T-cell (primary cell): Measurements from ENCODE around the gene KCNE4. TPM values are rescaled to one million over a fixed set of nuclear protein-coding genes. Genes with fewer than 3 reads are reported as not detected.

Source experiments
- ATAC-seq, 4 experiments: fragments of 200-7000 bp in 3 of 4; fragments of 150-1000 bp in 1 of 4; cut with Tn5 transposase; replicated peaks in 1 of 4; 1 replicate in 3 of 4; 2 replicates in 1 of 4; pipeline ENCODE4 v1.10.0; 2021; ENCODE audit warnings: moderate library complexity in 3 of 4, mild to moderate bottlenecking in 2 of 4, moderate number of reproducible peaks in 1 of 4
- CTCF ChIA-PET, 2 donors: fragments of 300-600 bp; sonication (Branson Sonifier 250); formaldehyde crosslinking; loops; one replicate each; lab custom pipeline; 2022; ENCODE audit warnings: antibody characterized with exemption in 2 of 2; lab: Charles Lee
- POLR2A ChIA-PET, 2 donors: fragments of 300-600 bp; sonication (Branson Sonifier 250); formaldehyde crosslinking; loops; one replicate each; lab custom pipeline; 2022; ENCODE audit warnings: antibody characterized with exemption in 2 of 2; lab: Charles Lee
- DNase-seq, 35 experiments: peaks; one replicate each; pipeline versions ENCODE4 v3.0.0 to v3.0.0-alpha.2; 2013 to 2023
- H3K27ac ChIP-seq: one replicate; pipeline ENCODE4 v1.5.1; 2013; ENCODE audit warnings: low read length
- H3K27me3 ChIP-seq, 2 experiments: replicated peaks in 1 of 2; 1 replicate in 1 of 2; 2 replicates in 1 of 2; pipeline versions ENCODE4 v1.6.1 to v1.7.0; 2013; ENCODE audit warnings: low read length in 1 of 2, mixed read lengths in 1 of 2; ENCODE audit not compliant: control insufficient read depth in 2 of 2, insufficient read depth in 2 of 2; ENCODE audit errors: extremely low read depth in 1 of 2
- H3K36me3 ChIP-seq, 2 donors: 1 replicate in 1 of 2; 2 replicates in 1 of 2; pipeline versions ENCODE4 v1.6.1 to v1.7.0; 2013; ENCODE audit warnings: low read length in 1 of 2; ENCODE audit not compliant: control insufficient read depth in 2 of 2, insufficient read depth in 1 of 2; ENCODE audit errors: extremely low read depth in 1 of 2
- H3K4me1 ChIP-seq, 2 experiments: 1 replicate in 1 of 2; 2 replicates in 1 of 2; pipeline versions ENCODE4 v1.6.1 to v1.7.0; 2013; ENCODE audit warnings: low read length in 2 of 2, mixed read lengths in 1 of 2; ENCODE audit not compliant: insufficient read depth in 2 of 2, control insufficient read depth in 1 of 2; ENCODE audit errors: extremely low read depth in 1 of 2
- H3K4me3 ChIP-seq, 2 donors: 1 replicate in 1 of 2; 2 replicates in 1 of 2; pipeline versions ENCODE4 v1.5.1 to v1.7.0; 2013; ENCODE audit warnings: mild to moderate bottlenecking in 2 of 2, low read length in 1 of 2, moderate library complexity in 1 of 2; ENCODE audit not compliant: control insufficient read depth in 1 of 2; ENCODE audit errors: extremely low read depth in 1 of 2
- H3K9me3 ChIP-seq: 2 replicates; pipeline ENCODE4 v1.7.0; 2013
- H3K27ac Mint-ChIP-seq, 2 donors: one replicate each; pipeline ENCODE4 v1.8.0; 2020 to 2021; ENCODE audit warnings: mild to moderate bottlenecking in 2 of 2, mixed read lengths in 2 of 2
- H3K27me3 Mint-ChIP-seq, 2 donors: one replicate each; pipeline ENCODE4 v1.8.0; 2021 to 2022; ENCODE audit warnings: mixed read lengths in 2 of 2
- H3K36me3 Mint-ChIP-seq: one replicate; pipeline ENCODE4 v1.8.0; 2021; ENCODE audit warnings: mixed read lengths
- H3K4me1 Mint-ChIP-seq, 3 donors: one replicate each; pipeline ENCODE4 v1.8.0; 2020 to 2022; ENCODE audit warnings: mixed read lengths in 3 of 3, mild to moderate bottlenecking in 1 of 3
- H3K4me3 Mint-ChIP-seq, 3 donors: one replicate each; pipeline ENCODE4 v1.8.0; 2020 to 2022; ENCODE audit warnings: mild to moderate bottlenecking in 3 of 3, mixed read lengths in 3 of 3, moderate library complexity in 3 of 3
- H3K9me3 Mint-ChIP-seq, 3 donors: one replicate each; pipeline ENCODE4 v1.8.0; 2020 to 2022; ENCODE audit warnings: mixed read lengths in 3 of 3
- WGBS: methylation state at CpG from one replicate; pipeline ENCODE4 v1.1.5; 2013; ENCODE audit warnings: missing lambda C conversion rate; ENCODE audit not compliant: insufficient coverage; 5-methylcytosine and 5-hydroxymethylcytosine counted together
- total RNA-seq, 35 experiments: library from RNA in 6 of 35; stranded (reverse) in 6 of 35; fragments of 120-200 nt in 1 of 35; gene quantifications; one replicate each; pipeline versions ENCODE4 v1.2.1 to v1.2.4 and lab custom pipeline; 2013 to 2026

The KCNE4 gene
- total RNA-seq, 5 donors from 2014 or later (not counting 1 experiment from before 2014, with no cell fraction given) = not detected

- no peak overlapping the region for H3K4me3 ChIP-seq
- 93% methylated on average over 3 of the region's 5 CpGs for WGBS
- no peak overlapping the region for H3K27ac ChIP-seq
- Mint-ChIP-seq H3K36me3 (no peaks in the 10 kb centered on the region), H3K9me3 (no peaks in the 10 kb centered on the region), H3K4me3 (no peak overlapping the region), H3K27me3 (peaks cover 16 to 21% of the 10 kb centered on the region in 2 donors), H3K27ac (no peak overlapping the region), H3K4me1 (no peaks in the 10 kb centered on the region)
- H3K9me3 ChIP-seq = no peaks in the 10 kb centered on the region
- ATAC-seq (no peak), DNase-seq (no peak)
- no peaks in the 10 kb centered on the region for H3K4me1 ChIP-seq
- H3K36me3 ChIP-seq = no peaks in the 10 kb centered on the region
- ChIA-PET CTCF (no interaction called here), POLR2A (no interaction called here)
- H3K27me3 ChIP-seq = peaks cover 0 to 11% of the 10 kb centered on the region in 2 experiments
Measured at GRCh38 chr2:223055836-223056235, 3.8 kb downstream of the KCNE4 start.

- Histone ChIP-seq H3K36me3 (no peaks in the 10 kb centered on the region), H3K27ac (no peak overlapping the region), H3K4me3 (no peak overlapping the region), H3K27me3 (peaks cover 0 to 7% of the 10 kb centered on the region in 2 experiments), H3K9me3 (no peaks in the 10 kb centered on the region), H3K4me1 (no peaks in the 10 kb centered on the region)
- Mint-ChIP-seq H3K4me1 (no peaks in the 10 kb centered on the region), H3K36me3 (no peaks in the 10 kb centered on the region), H3K27me3 (peaks cover 13 to 22% of the 10 kb centered on the region in 2 donors), H3K9me3 (no peaks in the 10 kb centered on the region), H3K27ac (no peak overlapping the region), H3K4me3 (no peak overlapping the region)
- ATAC-seq (no peak), DNase-seq (no peak)
- ChIA-PET POLR2A (no interaction called here), CTCF (no interaction called here)
- 77% methylated on average over 4 of the region's 8 CpGs for WGBS
Measured at GRCh38 chr2:223056701-223057418, 4.9 kb downstream of the KCNE4 start.

GRCh38 chr2:223057569-223057968 lies 5.6 kb downstream of the KCNE4 start:
- Mint-ChIP-seq H3K27ac (no peak overlapping the region), H3K4me1 (no peaks in the 10 kb centered on the region), H3K4me3 (no peak overlapping the region), H3K27me3 (peaks cover 13 to 23% of the 10 kb centered on the region in 2 donors), H3K36me3 (no peaks in the 10 kb centered on the region), H3K9me3 (no peaks in the 10 kb centered on the region)
- H3K36me3 ChIP-seq = no peaks in the 10 kb centered on the region
- H3K4me3 ChIP-seq = no peak overlapping the region
- H3K27ac ChIP-seq = no peak overlapping the region
- ChIA-PET CTCF (no interaction called here), POLR2A (no interaction called here)
- DNase-seq = no peak
- peaks cover 0 to 7% of the 10 kb centered on the region in 2 experiments for H3K27me3 ChIP-seq
- no peak for ATAC-seq
- H3K4me1 ChIP-seq = no peaks in the 10 kb centered on the region
- no peaks in the 10 kb centered on the region for H3K9me3 ChIP-seq
- WGBS = 50% methylated on average over 1 of the region's 4 CpGs

- Mint-ChIP-seq H3K27ac (no peak overlapping the region), H3K4me1 (no peaks in the 10 kb centered on the region), H3K36me3 (no peaks in the 10 kb centered on the region), H3K4me3 (no peak overlapping the region), H3K27me3 (peaks cover 11 to 20% of the 10 kb centered on the region in 2 donors), H3K9me3 (no peaks in the 10 kb centered on the region)
- H3K36me3 ChIP-seq = no peaks in the 10 kb centered on the region
- ATAC-seq (no peak), DNase-seq (no peak)
- H3K27ac ChIP-seq = no peak overlapping the region
- CTCF ChIA-PET = no interaction called here
- POLR2A ChIA-PET = no interaction called here
- 60% methylated on average over 1 of the region's 2 CpGs for WGBS
- H3K4me1 ChIP-seq = no peaks in the 10 kb centered on the region
- H3K9me3 ChIP-seq = no peaks in the 10 kb centered on the region
- peaks cover 0 to 2% of the 10 kb centered on the region in 2 experiments for H3K27me3 ChIP-seq
- no peak overlapping the region for H3K4me3 ChIP-seq
Measured at GRCh38 chr2:223058952-223059716, 7.1 kb downstream of the KCNE4 start.

GRCh38 chr2:223060201-223060825 lies 8.3 kb downstream of the KCNE4 start:
- Mint-ChIP-seq H3K4me3 (no peak overlapping the region), H3K9me3 (no peaks in the 10 kb centered on the region), H3K4me1 (no peaks in the 10 kb centered on the region), H3K36me3 (no peaks in the 10 kb centered on the region), H3K27me3 (peaks cover 6 to 20% of the 10 kb centered on the region in 2 donors), H3K27ac (no peak overlapping the region)
- ATAC-seq (no peak), DNase-seq (no peak)
- no peak overlapping the region for H3K4me3 ChIP-seq
- CTCF ChIA-PET = no interaction called here
- H3K27ac ChIP-seq = no peak overlapping the region
- POLR2A ChIA-PET = no interaction called here
- no peaks in the 10 kb centered on the region for H3K36me3 ChIP-seq
- WGBS = 93% methylated on average over 2 of the region's 4 CpGs
- H3K27me3 ChIP-seq = peaks cover 0 to 2% of the 10 kb centered on the region in 2 experiments
- no peaks in the 10 kb centered on the region for H3K4me1 ChIP-seq
- H3K9me3 ChIP-seq = no peaks in the 10 kb centered on the region

- H3K27ac Mint-ChIP-seq = no peak overlapping the region
- H3K27me3 ChIP-seq = no peaks in the 10 kb centered on the region
- WGBS = no CpG with 5 or more reads among the region's 2 CpGs
Measured at GRCh38 chr2:223062396-223062795, 10.4 kb downstream of the KCNE4 start.

More at GRCh38 chr2:223062396-223062795, 10.4 kb downstream of the KCNE4 start:
- Mint-ChIP-seq H3K4me1 (no peaks in the 10 kb centered on the region), H3K9me3 (no peaks in the 10 kb centered on the region), H3K36me3 (no peaks in the 10 kb centered on the region), H3K4me3 (no peak overlapping the region), H3K27me3 (peaks cover 0 to 13% of the 10 kb centered on the region in 2 donors)
- no peaks in the 10 kb centered on the region for H3K36me3 ChIP-seq
- ATAC-seq = no peak
- ChIA-PET CTCF (no interaction called here), POLR2A (no interaction called here)
- DNase-seq = no peak
- no peaks in the 10 kb centered on the region for H3K4me1 ChIP-seq
- no peak overlapping the region for H3K27ac ChIP-seq
- no peaks in the 10 kb centered on the region for H3K9me3 ChIP-seq
- H3K4me3 ChIP-seq = no peak overlapping the region
